Natural killer cell (primary cell): ENCODE results near the gene RARS1. TPM values are rescaled to one million over a fixed set of nuclear protein-coding genes. Genes with fewer than 3 reads are reported as not detected.

Source experiments
- ATAC-seq, 3 donors: fragments of 150-1000 bp in 2 of 3; fragments of 200-7000 bp in 1 of 3; cut with Tn5 transposase; 1 replicate in 1 of 3; 2 replicates in 2 of 3; pipeline ENCODE4 v1.10.0; 2021; ENCODE audit warnings: mild to moderate bottlenecking in 2 of 3, moderate library complexity in 2 of 3
- DNase-seq, 2 donors: peaks; one replicate each; pipeline versions ENCODE4 v3.0.0 to v3.0.0-alpha.2; 2013 to 2021; ENCODE audit warnings: mixed read lengths in 1 of 2
- H3K27ac ChIP-seq: one replicate; pipeline ENCODE4 v1.5.1; 2013; ENCODE audit warnings: mild to moderate bottlenecking, low read length
- H3K27me3 ChIP-seq: one replicate; pipeline ENCODE4 v1.6.1; 2013; ENCODE audit warnings: low read length; ENCODE audit not compliant: control insufficient read depth, insufficient read depth
- H3K36me3 ChIP-seq: one replicate; pipeline ENCODE4 v1.6.1; 2013; ENCODE audit warnings: low read length; ENCODE audit not compliant: control insufficient read depth, insufficient read depth
- H3K4me1 ChIP-seq: one replicate; pipeline ENCODE4 v1.6.1; 2013; ENCODE audit warnings: low read length; ENCODE audit not compliant: control insufficient read depth, insufficient read depth
- H3K4me3 ChIP-seq: one replicate; pipeline ENCODE4 v1.5.1; 2013; ENCODE audit warnings: low read length
- H3K9me3 ChIP-seq: one replicate; pipeline ENCODE4 v1.6.1; 2013; ENCODE audit warnings: low read length; ENCODE audit not compliant: control insufficient read depth, insufficient read depth
- H3K27ac Mint-ChIP-seq, 2 donors: one replicate each; pipeline ENCODE4 v1.8.0; 2022; ENCODE audit warnings: mild to moderate bottlenecking in 2 of 2, mixed read lengths in 2 of 2, moderate library complexity in 1 of 2
- H3K27me3 Mint-ChIP-seq, 2 donors: one replicate each; pipeline ENCODE4 v1.8.0; 2022; ENCODE audit warnings: low read depth in 2 of 2, mixed read lengths in 2 of 2
- H3K36me3 Mint-ChIP-seq: one replicate; pipeline ENCODE4 v1.8.0; 2022; ENCODE audit warnings: mixed read lengths
- H3K4me1 Mint-ChIP-seq, 2 donors: one replicate each; pipeline ENCODE4 v1.8.0; 2022; ENCODE audit warnings: mixed read lengths in 2 of 2
- H3K4me3 Mint-ChIP-seq: one replicate; pipeline ENCODE4 v1.8.0; 2022; ENCODE audit warnings: mild to moderate bottlenecking, moderate library complexity, mixed read lengths
- H3K9me3 Mint-ChIP-seq, 2 donors: one replicate each; pipeline ENCODE4 v1.8.0; 2022; ENCODE audit warnings: mixed read lengths in 2 of 2
- CTCF ChIP-seq: fragments of 200-600 bp; IDR thresholded peaks from one replicate; pipeline ENCODE4 v1.8.0; 2022; ENCODE audit warnings: antibody characterized with exemption
- WGBS: methylation state at CpG from one replicate; pipeline ENCODE4 v1.1.7; 2013; ENCODE audit warnings: missing lambda C conversion rate; ENCODE audit not compliant: insufficient coverage; 5-methylcytosine and 5-hydroxymethylcytosine counted together
- intact Hi-C: fragments of 100-400 bp; cut with micrococcal nuclease; formaldehyde crosslinking; loops from one replicate; pipeline ENCODE4 v1.14.2; 2022
- total RNA-seq, 4 donors: library from RNA; stranded (reverse); fragments of 120-200 nt in 1 of 4; gene quantifications; one replicate each; pipeline versions ENCODE4 v1.2.3 to v1.2.4, GENCODE V29; 2013 to 2022

Gene RARS1
- total RNA-seq, 3 donors from 2014 or later (not counting 1 experiment from before 2014, with no cell fraction given), result 51.0 to 53.2 (median 52.5) TPM

GRCh38 chr5:168443950-168444700 is 42.1 kb upstream of the RARS1 start:
- no peaks in the 10 kb centered on the region for H3K4me1 ChIP-seq
- H3K27ac ChIP-seq, result no peak overlapping the region
- H3K4me3 ChIP-seq, result no peak overlapping the region
- H3K4me3 Mint-ChIP-seq, result no peak overlapping the region
- no peaks in the 10 kb centered on the region for H3K9me3 Mint-ChIP-seq
- intact Hi-C loops, result no loop called here
- no peak for ATAC-seq
- no peak for DNase-seq
- no peak for TF ChIP-seq CTCF
- no peaks in the 10 kb centered on the region for H3K27me3 ChIP-seq
- H3K27me3 Mint-ChIP-seq, result peaks cover 0 to 3% of the 10 kb centered on the region in 2 donors
- no peaks in the 10 kb centered on the region for H3K36me3 ChIP-seq
- WGBS, result 89% methylated on average over 4 of the region's 4 CpGs
- no peaks in the 10 kb centered on the region for H3K9me3 ChIP-seq
- H3K4me1 Mint-ChIP-seq, result no peaks in the 10 kb centered on the region
- no peaks in the 10 kb centered on the region for H3K36me3 Mint-ChIP-seq
- no peak overlapping the region for H3K27ac Mint-ChIP-seq

- H3K27ac Mint-ChIP-seq, result no peak overlapping the region
- Histone ChIP-seq H3K27ac (no peak overlapping the region), H3K27me3 (no peaks in the 10 kb centered on the region), H3K9me3 (no peaks in the 10 kb centered on the region), H3K4me3 (no peak overlapping the region), H3K4me1 (no peaks in the 10 kb centered on the region), H3K36me3 (no peaks in the 10 kb centered on the region)
- 83% methylated on average over 10 of the region's 10 CpGs for WGBS
- DNase-seq, result no peak
- no peak for TF ChIP-seq CTCF
- no peak overlapping the region for H3K4me3 Mint-ChIP-seq
- H3K9me3 Mint-ChIP-seq, result no peaks in the 10 kb centered on the region
- peaks cover 0 to 3% of the 10 kb centered on the region in 2 donors for H3K27me3 Mint-ChIP-seq
- no peaks in the 10 kb centered on the region for H3K36me3 Mint-ChIP-seq
- intact Hi-C loops, result no loop called here
- no peak for ATAC-seq
- H3K4me1 Mint-ChIP-seq, result no peaks in the 10 kb centered on the region
Observed at GRCh38 chr5:168446983-168447619, 39.2 kb upstream of the RARS1 start.

GRCh38 chr5:168447808-168448207 is 38.5 kb upstream of the RARS1 start:
- Mint-ChIP-seq H3K36me3 (no peaks in the 10 kb centered on the region), H3K4me3 (no peak overlapping the region), H3K9me3 (no peaks in the 10 kb centered on the region), H3K4me1 (no peaks in the 10 kb centered on the region), H3K27me3 (peaks cover 0 to 3% of the 10 kb centered on the region in 2 donors), H3K27ac (no peak overlapping the region)
- 89% methylated on average over 4 of the region's 4 CpGs for WGBS
- Histone ChIP-seq H3K27ac (no peak overlapping the region), H3K4me1 (no peaks in the 10 kb centered on the region), H3K4me3 (no peak overlapping the region), H3K36me3 (no peaks in the 10 kb centered on the region), H3K9me3 (no peaks in the 10 kb centered on the region), H3K27me3 (no peaks in the 10 kb centered on the region)
- DNase-seq (no peak), ATAC-seq (no peak)
- no peak for TF ChIP-seq CTCF
- intact Hi-C loops, result no loop called here
